Stimulated activated CD8-positive, alpha-beta memory T cell treated with anti-CD3 and anti-CD28 coated beads, Interleukin-7, amount 100 ng/mL, for 48 hours (primary cell): ENCODE data around the gene RARRES2.

ENCODE experiments used
- DNase-seq, 2 donors: peaks; one replicate each; pipeline ENCODE4 v3.0.0-alpha.2; 2020; ENCODE audit warnings: low read depth in 1 of 2; ENCODE audit errors: extremely low read depth in 1 of 2

The RARRES2 gene

GRCh38 chr7:150363370-150363769, 21.9 kb upstream of the RARRES2 start:
- no peak for DNase-seq

GRCh38 chr7:150361807-150362621, 20.6 kb upstream of the RARRES2 start:
- no peak for DNase-seq

- no peak for DNase-seq
Observed at GRCh38 chr7:150361402-150361801, 20.0 kb upstream of the RARRES2 start.

GRCh38 chr7:150360363-150361058, 19.1 kb upstream of the RARRES2 start:
- DNase-seq, result no peak

- no peak for DNase-seq
Observed at GRCh38 chr7:150359622-150360362, 18.4 kb upstream of the RARRES2 start.

- DNase-seq, result no peak
Observed at GRCh38 chr7:150358988-150359621, 17.7 kb upstream of the RARRES2 start.

- DNase-seq, result no peak
Observed at GRCh38 chr7:150358433-150358832, 17.0 kb upstream of the RARRES2 start.

- DNase-seq, result no peak
Observed at GRCh38 chr7:150357771-150358427, 16.5 kb upstream of the RARRES2 start.

- peak in 1 of 2 donors; percentile 70 for DNase-seq
Observed at GRCh38 chr7:150357270-150357669, 15.8 kb upstream of the RARRES2 start.

GRCh38 chr7:150356265-150356897, 15.0 kb upstream of the RARRES2 start:
- no peak for DNase-seq

- DNase-seq, result no peak
Observed at GRCh38 chr7:150355666-150356059, 14.2 kb upstream of the RARRES2 start.

- DNase-seq, result no peak
Observed at GRCh38 chr7:150351587-150352194, 10.3 kb upstream of the RARRES2 start.

- DNase-seq, result no peak
Observed at GRCh38 chr7:150346922-150347321, 5.5 kb upstream of the RARRES2 start.

- no peak for DNase-seq
Observed at GRCh38 chr7:150345012-150345411, 3.6 kb upstream of the RARRES2 start.

GRCh38 chr7:150344299-150344698, 2.9 kb upstream of the RARRES2 start:
- no peak for DNase-seq

GRCh38 chr7:150343225-150343624, 1.8 kb upstream of the RARRES2 start:
- DNase-seq, result no peak

- DNase-seq, result no peak
Observed at GRCh38 chr7:150342121-150342408, 636 bp upstream of the RARRES2 start.

- no peak for DNase-seq
Observed at GRCh38 chr7:150340875-150341262, 560 bp downstream of the RARRES2 start.

GRCh38 chr7:150340024-150340749, 1.2 kb downstream of the RARRES2 start:
- no peak for DNase-seq
